Islet precursor cell (in vitro differentiated cells): ENCODE results near the gene SMAGP.
"Not testable (repeated sequence)": the region's sequence is repeated elsewhere in the genome, so short reads cannot be mapped to it uniquely, and the experiment has no call there.

Experiments
- DNase-seq: peaks from one replicate; pipeline ENCODE4 v3.0.0-alpha.2; 2018

SMAGP gene, protein sequence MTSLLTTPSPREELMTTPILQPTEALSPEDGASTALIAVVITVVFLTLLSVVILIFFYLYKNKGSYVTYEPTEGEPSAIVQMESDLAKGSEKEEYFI

DNA sequence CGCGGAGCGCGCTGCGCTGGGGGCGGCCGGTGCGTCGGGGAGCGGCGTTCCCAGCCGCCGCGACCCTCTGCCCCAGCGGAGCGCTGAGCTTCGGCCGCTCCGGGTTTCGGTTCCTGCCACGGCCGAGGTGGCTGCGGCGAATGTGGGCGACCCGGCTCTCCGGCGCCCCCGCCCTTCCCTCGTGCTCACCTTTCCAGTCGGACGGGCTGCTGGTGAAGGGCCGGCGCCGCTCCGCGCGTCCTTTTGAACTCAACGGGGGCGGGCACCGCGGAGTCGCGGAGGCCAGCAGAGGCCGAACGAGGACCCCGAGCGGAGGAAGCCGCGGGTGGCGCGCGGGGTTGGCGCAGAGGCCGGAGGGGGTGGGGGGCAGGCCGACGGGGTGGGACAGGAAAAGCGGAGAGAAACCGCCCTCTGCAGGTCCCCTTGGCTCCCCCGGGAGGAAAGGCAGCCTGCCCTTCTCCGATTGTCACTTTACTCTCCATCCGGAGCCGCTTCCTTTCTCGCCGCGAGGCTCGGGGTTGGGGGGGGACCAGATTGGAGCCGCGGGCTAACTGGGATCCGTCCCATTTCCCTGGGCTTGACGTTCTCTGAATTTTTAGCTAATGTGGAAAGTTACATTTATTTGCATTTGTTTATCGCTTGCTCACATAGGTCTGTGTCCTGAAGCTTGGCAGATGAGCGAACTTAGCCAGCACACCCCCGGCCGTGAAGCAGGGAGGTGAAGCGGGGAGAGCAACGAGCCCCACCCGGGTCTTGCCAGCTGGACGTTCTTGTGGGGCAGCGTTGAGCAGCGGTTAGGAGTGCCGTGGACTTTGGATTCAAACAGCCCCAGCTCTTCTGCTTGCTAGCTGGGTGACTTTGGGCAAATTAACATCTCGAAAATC lies at the start of gene SMAGP:
Gene SMAGP (minus strand): TSS at position 349 of the 884 bp plus-strand sequence. CDS start 1,137 bp downstream, outside the sequence.
- peak; percentile 98 for DNase-seq

DNA sequence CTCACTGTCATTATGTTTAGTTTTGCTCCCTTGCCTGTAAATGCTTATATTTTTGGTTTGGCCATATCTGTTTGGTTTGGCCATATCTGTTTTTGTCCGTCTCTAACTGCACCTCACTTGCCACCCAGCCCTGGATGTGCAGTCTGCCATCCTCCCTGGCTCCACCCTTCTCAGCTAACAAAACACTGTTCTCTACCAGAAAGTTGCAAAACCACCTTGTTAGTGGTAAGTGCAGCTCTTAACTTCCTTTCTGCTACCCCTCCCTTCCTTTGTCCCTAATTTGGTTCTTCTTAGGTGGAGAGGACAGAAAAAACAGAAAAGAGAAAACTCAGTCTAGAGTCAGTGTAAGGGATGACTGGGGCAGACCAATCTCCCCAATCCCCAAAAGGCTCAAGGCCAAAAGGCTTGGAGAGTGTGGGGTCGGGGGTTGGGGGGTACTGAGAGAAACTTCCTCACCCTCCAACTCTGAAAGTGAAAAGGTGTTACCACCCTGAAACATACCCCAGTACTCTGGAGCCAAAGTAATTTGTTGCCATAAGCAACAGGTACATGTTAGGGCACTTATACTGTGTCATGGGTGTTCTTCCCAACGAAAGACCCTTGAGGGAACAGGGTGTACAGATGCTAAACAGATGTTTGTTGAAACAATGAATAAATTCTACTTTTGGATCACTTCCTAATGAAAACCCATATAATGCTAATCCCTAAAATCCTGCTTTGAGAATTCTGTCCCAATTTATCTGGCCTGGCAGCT lies 48.8 kb upstream of the SMAGP start:
- DNase-seq, result peak; percentile 66

DNA sequence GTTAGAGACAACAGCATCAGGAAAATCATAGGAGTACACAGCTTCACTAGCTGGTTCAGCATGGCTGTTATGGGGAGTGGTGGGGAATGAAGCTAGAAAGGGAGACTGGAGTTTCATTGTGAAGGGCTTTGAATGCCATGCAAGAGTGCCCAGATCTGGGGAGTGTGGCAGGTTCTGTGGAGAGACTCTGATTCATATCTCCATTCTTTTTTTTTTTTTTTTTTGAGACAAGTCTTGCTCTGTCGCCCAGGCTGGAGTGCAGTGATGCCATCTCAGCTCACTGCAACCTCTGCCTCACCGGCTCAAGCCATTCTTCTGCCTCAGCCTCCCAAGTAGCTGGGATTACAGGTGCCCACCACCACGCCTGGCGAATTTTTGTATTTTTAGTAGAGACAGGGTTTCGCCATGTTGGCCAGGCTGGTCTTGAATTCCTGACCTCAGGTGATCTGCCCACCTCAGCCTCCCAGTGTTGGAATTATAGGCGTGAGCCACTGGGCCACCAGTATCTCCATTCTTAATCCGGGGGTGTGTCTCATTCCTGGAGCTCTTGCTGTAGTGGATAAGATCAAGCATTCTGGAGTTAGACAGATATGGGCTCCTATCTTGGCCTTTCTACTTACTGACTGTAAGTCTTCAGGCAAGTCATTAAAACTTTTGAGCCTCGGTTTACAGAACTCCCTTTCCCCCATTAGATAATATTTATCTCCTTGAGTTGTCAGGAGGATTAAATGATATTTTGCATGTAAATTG lies 48.0 kb upstream of the SMAGP start:
- not testable (repeated sequence) for DNase-seq

DNA sequence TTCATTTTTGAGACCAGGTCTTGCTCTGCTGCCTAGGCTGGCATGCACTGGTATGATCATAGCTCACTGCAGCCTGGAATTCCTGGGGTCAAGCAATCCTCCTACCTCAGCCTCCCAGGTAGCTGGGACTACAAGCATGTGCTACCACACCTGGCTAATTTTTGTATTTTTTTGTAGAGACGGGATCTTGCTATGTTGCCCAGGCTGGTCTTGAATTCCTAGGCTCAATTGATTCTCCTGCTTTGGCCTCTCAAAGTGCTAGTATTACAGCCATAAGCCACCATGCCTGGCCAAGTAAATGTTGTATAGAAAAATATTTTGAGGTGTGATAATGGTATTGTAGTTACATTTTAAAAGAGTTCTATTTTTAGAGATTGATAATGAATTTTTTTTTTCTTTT lies 41.2 kb upstream of the SMAGP start:
- DNase-seq, result no peak

DNA sequence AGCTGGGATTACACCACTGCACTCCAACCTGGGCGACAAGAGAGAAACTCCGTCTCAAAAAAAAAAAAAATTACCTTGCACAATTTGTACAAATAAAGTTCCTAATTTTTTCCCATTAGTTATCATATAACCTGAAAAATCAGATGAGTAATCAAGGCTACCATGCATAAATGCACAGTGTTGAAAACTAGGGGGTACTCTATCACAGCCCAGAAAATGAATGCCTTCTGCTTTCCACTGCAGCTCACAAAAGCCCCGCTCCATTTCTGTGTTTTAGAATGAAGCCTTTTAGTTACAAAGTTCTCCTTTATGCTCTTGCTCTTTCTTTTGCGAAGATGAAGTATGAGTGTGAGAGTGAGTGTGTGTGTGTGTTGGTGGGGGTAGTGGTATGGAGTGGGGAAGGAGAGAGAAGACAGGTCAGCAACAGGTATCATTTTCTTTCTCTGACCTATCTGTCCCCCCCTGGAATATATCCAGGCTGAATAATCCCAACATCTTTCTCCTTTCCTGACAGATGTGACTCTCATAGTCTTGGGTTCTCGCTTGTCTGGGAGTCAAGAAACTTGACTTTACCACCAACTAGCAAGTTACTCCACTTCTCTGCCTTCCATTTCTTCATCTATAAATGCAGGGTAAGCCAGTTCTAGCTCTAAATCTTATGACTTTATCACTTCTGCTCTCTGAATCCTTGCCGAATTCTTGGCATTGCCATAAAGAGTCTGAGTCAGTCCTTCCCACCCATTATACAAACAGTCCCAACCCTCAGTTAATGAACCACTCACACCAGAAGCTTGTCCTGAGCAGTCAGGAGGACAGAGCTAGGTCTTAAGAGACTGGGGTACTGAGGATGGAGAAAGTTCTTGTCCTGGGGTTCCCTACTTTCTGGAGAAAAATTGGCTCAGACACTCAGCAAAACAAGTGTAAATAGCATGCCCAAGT lies 37.7 kb upstream of the SMAGP start:
- no peak for DNase-seq

DNA sequence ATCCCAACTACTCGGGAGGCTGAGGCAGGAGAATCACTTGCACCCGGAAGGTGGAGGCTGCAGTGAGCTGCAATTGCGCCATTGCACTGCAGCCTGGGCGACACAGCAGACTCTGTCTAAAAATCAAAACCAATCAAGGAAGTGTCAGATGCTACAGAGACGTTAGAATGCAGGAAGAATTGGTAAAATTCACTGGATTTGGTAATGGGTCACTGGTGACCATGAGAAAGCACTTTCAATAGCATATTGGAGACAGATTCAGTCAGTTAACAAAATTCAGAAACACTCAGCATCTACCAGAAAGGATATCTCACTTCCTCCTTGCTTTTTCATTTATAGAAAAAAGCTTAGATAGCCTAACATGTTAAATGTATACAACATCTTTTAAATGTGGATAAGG lies 36.3 kb upstream of the SMAGP start:
- DNase-seq, result no peak

DNA sequence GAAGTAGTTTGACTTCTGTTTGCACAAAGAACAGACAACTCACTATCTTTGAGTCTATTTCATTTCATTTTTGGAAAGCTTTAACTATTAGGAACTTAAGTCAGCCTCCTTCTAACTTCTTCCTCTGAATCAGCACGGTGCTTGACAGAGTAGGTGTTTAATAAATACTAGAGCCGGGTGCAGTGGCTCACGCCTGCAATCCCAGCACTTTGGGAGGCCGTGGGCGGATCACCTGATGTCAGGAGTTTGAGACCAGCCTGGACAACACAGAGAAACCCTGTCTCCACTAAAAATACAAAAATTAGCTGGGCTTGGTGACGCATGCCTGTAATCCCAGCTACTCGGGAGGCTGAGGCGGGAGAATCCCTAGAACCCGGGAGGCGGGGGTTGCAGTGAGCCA lies 30.6 kb upstream of the SMAGP start:
- DNase-seq, result not testable (repeated sequence)

DNA sequence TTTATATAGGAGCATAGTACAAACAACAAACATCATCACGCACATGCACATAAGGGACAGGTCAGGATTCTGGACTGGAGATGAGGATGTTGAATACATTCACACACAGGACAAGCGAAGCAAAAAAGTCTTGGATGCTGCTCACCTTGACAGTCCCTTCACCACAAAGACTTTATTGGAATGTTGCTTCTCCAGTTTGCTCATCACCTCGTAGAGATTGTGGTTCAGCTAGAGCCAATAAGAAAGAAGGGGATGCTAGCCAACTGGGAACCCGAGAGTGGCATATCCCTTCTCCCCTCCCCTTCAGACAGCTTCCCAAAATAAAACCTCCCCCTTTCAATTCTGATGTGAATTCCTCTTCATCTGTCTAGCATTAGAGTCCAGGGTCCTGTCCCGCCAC lies 25.4 kb upstream of the SMAGP start:
- DNase-seq, result peak; percentile 65

DNA sequence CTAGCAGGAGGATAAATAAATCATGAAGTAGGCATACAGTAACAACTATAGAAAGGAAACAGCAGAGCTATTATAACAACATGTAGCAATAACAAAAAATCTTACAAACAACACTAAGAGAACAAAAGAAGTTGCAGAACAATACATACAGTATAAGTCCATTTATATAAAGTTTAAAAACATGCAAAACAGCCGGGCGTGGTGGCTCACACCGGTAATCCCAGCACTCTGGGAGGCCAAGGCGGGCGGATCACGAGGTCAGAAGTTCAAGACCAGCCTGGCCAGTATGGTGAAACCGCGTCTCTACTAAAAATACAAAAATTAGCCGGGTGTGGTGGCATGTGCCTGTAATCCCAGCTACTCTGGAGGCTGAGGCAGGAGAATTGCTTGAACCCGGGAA lies 23.9 kb upstream of the SMAGP start:
- not testable (repeated sequence) for DNase-seq

DNA sequence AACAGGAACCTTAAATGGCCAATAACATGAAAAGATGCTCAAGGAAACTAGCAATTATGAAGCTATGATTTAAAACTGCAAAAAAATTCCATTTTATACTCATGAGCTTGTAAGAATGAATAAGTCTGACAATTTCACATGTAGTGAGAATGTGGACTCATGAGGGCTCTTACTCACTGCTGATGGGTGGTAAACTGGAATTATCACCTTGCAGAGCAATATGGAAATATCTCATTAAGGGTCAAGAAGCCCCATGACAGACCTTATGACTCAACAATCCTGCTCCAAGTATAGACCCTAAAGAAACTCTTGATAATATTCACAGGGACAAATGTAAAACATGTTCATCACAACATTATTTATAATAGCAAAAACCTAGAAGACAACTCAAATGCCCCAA lies 23.5 kb upstream of the SMAGP start:
- no peak for DNase-seq

DNA sequence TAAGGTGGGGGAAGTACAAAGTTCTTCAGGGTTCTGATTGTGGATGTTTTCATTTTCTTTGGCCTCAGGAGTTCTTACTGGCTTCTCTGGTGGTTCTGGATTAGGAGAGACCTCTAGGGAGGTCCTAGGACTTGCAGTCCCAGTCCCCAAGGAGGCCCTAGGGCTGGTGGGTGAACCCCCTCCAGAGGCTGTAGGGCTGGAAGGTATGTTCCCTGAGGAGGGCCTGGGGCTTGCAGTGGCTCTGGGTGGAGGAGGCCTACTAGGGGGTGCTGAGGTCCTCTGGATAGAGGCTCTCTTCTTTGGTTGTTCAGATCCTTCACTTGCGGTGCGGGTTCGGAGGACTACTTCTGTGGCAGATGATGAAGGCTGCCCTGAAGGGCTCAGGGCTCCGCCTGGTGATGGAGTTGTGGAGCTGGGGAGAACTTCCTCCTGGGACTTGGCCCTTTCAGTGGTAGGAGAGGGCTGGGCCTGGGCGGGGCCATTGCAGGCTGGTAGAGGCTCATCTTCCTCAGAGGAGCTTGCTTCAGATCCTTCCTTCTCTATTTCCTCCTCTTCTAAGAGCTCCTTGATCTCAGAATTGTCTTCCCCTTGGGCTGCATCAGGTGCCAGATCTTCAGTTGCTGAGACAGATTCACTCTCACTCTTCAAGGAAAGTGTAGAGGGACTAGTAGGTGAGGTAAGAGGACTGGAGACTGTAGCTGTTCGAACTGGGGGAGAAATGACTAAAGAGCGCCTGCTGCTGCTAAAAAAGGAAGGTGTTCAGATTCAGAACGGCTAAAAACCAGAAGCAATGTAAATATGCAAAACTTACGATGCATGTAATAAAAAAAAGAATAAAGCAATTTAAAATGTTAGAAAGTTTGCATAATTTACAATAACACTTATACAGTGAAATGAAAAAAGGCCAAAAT lies 21.6 kb upstream of the SMAGP start:
- not testable (repeated sequence) for DNase-seq

DNA sequence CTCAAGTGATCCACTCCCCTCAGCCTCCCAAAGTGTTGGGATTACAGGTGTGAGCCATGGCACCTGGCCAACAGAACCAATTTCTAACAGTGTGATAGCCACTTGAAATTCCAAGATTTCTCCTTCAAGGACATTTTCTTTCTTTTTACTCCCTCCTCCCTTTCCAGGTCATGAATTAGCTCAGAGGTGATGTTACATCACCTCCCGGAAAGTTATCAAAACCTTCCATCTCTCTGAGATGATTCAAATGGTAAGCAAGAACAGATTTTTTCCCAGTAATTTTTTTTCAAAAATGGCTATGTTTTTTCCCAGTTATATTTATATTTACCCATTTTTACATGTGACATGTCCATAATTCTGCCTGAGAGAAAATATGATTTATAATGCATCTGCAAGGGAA lies 15.6 kb upstream of the SMAGP start:
- DNase-seq, result no peak

DNA sequence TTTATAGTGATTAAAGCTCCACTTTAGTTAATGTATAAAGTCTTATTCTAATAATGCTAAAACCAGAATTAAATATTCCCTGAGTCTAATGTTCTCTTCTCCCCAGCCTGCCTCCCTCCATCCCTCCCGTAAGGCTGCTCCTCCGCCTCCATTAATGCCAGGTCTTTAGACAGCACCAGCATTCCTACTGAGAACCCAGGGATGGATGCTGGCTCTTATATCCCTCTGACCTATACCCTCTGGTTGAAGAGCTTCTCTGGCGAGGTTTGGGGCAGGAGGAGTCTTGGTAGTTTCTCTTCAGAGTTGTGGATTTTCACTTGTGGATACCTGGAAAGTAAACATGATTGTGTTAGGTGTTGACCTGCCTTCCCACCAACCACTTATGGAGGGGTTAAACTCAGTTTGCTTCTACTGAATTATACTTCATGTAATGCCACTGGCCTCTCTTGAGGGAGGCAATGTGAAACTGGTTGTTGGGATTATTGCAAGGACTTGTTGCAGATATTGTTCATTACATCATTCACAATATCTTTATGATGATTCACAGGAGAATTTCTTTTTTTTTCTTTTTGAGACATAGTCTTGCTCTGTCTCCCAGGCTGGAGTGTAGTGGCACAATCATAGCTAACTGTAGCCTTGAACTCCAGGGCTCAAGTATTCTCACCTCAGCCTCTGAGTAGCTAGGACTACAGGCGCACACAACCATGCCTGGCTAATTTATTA lies 11.1 kb upstream of the SMAGP start:
- DNase-seq, result no peak

DNA sequence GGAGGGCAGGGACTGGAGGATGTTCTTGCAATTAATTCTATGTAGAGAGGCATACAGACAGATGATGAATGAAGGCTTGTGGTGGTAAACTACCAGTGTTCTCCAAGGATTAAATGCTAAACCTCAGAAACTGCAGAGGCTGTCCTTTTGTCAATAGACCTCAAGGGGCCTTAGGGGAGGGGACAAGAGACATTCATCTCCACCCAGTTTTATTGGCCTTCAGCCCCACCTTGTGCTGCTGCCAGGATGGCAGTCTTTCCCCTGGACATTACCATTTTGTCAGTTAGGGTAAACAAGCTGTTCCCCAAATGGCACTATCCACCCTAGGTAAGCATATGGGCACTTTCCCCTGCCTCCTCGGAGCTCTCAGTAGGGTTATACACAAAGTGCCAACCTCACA lies 4.9 kb upstream of the SMAGP start:
- no peak for DNase-seq

DNA sequence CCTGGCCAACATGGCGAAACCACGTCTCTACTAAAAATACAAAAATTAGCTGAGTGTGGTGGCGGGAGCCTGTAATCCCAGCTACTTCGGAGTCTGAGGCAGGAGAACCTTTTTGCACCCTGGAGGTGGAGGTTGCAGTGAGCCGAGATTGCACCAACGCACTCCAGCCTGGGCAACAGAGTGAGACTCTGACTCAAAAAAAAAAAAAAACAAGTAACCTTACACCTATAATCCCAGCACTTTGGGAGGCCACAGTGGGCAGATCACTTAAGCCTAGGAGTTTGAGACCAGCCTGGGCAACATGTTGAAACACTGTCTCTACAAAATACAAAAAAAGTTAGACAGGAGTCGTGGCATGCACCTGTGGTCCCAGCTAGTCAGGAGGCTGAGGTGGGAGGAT lies 2.6 kb upstream of the SMAGP start:
- DNase-seq, result not testable (repeated sequence)

DNA sequence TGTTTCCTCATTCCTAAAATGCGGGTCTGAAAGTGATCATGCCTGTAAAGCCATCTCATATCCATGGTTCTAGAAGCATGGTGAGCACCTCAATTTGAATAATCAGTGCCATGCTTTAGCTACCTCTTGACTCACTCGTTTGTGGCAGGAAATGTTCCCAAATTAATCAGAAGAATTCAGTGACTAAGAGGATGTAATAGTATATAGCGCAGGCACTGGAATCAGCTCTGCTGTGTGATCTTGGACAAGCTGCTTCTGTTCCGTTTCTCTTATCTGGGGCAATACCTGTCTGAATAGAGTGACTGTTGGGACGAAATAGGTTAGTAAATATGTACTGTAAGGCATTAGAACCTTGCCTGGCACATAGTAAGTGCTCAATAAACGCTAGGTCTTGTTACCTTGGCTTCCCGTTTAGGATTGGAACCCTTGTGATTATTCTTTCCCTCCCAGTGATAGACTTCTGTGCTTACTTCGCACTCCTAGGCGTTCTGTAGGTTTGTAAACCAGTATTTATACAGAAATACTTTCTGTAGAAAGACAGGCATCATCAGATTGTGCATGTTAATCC lies 820 bp upstream of the SMAGP start:
- DNase-seq, result no peak

DNA sequence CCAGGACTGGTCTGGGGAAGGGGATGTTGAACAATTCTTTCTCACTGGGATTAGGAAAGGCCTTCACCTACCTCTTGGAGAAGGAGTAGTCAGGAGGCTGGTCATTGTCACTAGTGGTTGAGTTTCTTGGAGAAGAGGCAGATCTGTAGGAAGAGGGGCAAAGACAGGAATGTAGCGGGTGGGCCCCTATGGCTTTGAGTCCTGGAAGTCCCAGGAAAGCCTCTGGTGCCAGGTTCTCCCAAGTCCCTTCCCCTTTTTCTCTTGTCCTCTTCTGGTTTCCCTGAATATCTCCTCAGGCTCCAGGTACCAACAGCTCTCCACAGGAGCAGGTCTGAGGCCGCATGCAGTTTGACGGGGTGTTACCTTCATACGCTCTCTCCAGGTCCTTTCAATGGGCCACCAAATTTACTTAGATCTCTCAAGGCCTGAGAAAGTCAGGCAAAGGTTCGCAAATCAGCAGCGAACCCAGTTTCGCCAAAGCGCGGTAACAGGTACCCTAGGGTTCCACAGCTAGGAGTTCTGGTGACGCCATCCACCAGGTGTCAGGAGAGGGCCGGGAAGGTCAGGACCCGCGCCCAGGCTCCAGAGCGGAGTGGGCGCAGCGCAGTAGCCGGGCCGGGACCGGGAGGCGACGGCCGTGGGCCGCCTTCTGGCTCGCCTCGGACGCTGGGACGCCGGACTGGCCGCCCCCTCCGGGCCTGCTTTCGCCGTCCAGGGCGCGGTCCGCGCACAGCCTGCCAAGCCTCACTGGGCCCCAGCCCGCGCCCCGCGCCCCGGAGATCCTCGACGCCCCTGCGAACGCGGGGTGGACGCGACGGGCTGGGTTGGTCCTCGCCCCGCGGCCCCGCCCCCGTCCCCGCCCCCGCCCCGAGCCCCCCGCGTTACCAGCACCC lies 795 bp downstream of the SMAGP start:
- peak; percentile 95 for DNase-seq

DNA sequence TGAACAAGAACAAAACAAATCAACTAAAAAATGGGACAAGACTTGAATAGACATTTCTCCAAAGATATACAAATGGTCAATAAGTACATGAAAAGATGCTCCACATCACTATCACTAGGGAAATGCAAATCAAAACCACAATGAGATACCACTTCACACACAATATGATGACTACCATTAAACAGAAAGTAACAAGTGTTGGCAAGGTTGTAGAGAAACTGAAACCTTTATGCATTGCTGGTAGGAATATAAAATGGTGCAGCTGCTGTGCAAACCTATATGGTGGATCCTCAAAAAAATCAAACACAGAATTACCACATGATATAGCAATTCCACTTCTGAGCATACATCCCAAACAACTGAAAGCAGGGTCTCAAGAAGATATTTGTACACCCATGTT lies 5.2 kb downstream of the SMAGP start:
- DNase-seq, result no peak

DNA sequence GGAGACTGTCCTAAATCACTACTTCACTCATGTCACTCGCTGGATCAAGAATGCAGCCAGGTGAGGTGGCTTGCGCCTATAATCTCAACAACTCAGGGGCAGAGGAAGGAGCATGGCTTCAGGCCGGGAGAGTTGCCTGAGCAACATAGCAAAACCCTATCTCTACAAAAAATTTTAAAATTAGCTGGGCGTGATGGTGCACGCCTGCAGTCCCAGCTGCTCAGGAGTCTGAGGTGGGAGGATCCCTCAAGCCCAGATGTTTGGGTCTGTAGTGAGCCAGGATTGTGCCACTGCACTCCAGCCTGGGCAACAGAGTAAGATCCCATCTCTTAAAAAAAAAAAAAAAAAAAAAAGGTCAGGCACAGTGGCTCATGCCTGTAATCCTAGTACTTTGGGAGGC lies 5.9 kb downstream of the SMAGP start:
- no peak for DNase-seq
